Measurements from ENCODE around the gene FBXO42. TPM values are rescaled to one million over a fixed set of nuclear protein-coding genes. Genes with fewer than 3 reads are reported as not detected.

The FBXO42 gene
- total and polyA plus RNA-seq, 2 of the 8 experiments (the other 6 are each of a cell fraction or from before 2014, with no cell fraction given) = 15.1 to 17.0 TPM

DNA sequence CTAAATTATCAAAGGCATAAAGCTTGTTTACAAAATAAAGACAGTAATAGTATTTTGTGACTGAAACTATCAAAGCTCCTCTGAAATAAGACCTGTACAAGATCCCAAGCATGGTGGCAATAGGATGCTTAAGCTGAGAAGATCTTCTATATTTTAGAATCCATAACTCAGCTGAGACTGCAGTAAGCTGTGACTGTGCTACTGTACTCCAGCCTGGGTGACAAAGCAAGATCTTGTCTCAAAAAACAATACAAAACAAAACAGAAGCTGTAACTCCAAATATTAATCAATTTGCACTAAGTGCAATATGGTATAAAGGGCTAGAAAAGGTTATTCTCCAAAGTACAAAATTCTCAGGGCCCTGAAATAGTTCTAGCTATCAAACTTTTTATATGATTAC, 59.5 kb downstream of the FBXO42 start:
- H3K4ac ChIP-seq (replicated peaks; ENCODE audit: insufficient read length, low read depth, low read length) = no peak overlapping the region
- no peak for FAIRE-seq
- no peaks in the 10 kb centered on the region for H4K20me1 ChIP-seq (replicated peaks in 1 of 2; ENCODE audit: control insufficient read depth in 1 of 2, insufficient read depth in 2 of 2, low read length in 2 of 2)
- no peak for DNase-seq (ENCODE audit: low read depth in 1 of 2, low spot score in 2 of 2)
- H3K9me3 ChIP-seq (ENCODE audit: insufficient read depth in 2 of 2, low read depth in 1 of 2, low read length in 1 of 2) = no peaks in the 10 kb centered on the region; a peak in 1 of 4 replicates
- H4K91ac ChIP-seq (replicated peaks; ENCODE audit: insufficient read length, low read length) = no peak overlapping the region
- POLR2A ChIA-PET (ENCODE audit: partially characterized antibody) = interaction anchor here (0.6 kb wide), 2 partner anchors 19 to 70 kb away, joined by 4 read pairs; no protein-coding TSS in a partner anchor
- H4K8ac ChIP-seq (ENCODE audit: extremely low read depth, insufficient read depth, low read length) = no peak overlapping the region
- no peak overlapping the region for H3K4me3 ChIP-seq (ENCODE audit: extremely low read depth in 1 of 4, insufficient read depth in 2 of 4, low read depth in 3 of 4, low read length in 4 of 4)
- H3K4me2 ChIP-seq (ENCODE audit: insufficient read depth in 1 of 2, low read depth in 2 of 2, low read length in 2 of 2) = no peak overlapping the region
- H3K18ac ChIP-seq (ENCODE audit: extremely low read depth, low read length) = no peak overlapping the region
- no peak overlapping the region for H2BK12ac ChIP-seq (ENCODE audit: low read depth, low read length)
- no peaks in the 10 kb centered on the region for H3K23me2 ChIP-seq (ENCODE audit: low read depth, low read length)
- H3K9ac ChIP-seq (replicated peaks in 1 of 4; ENCODE audit: extremely low read depth in 1 of 4, low read depth in 3 of 4, low read length in 3 of 4) = no peak overlapping the region
- no peak overlapping the region for H2BK5ac ChIP-seq (ENCODE audit: low read depth, low read length)
- H4K5ac ChIP-seq (ENCODE audit: insufficient read length, low read depth, low read length) = no peak overlapping the region
- H3K27me3 ChIP-seq (replicated peaks in 1 of 4; ENCODE audit: control insufficient read depth in 3 of 4, extremely low read depth in 1 of 4, insufficient read depth in 3 of 4, low read length in 3 of 4) = no peaks in the 10 kb centered on the region
- H3K79me1 ChIP-seq (ENCODE audit: low read depth, low read length) = no peaks in the 10 kb centered on the region; the same call in 1 of the 2 replicates
- no peak overlapping the region for H3K56ac ChIP-seq (replicated peaks; ENCODE audit: insufficient read length, low read depth, low read length)
- no peak overlapping the region for H2AFZ ChIP-seq (ENCODE audit: low read length)
- H2BK120ac ChIP-seq (replicated peaks; ENCODE audit: low read depth, low read length) = no peak overlapping the region
- H2BK15ac ChIP-seq (ENCODE audit: low read length) = no peak overlapping the region
- H3K36me3 ChIP-seq (ENCODE audit: control insufficient read depth in 2 of 4, insufficient read depth in 4 of 4, low read length in 3 of 4) = peaks cover 0 to 14% (median 6%) of the 10 kb centered on the region in 4 experiments; a peak in 3 of 8 replicates
- no peak for TF ChIP-seq JUND (IDR thresholded peaks at IDR 0.05; ENCODE audit: low read length)
- no peak for TF ChIP-seq POLR2A (IDR thresholded peaks at IDR 0.05; ENCODE audit: control extremely low read depth in 1 of 2, low read depth in 2 of 2, low read length in 2 of 2)
- no peak for TF ChIP-seq CREB1 (IDR thresholded peaks at IDR 0.05)
- TF ChIP-seq BRCA1 (IDR thresholded peaks at IDR 0.05; ENCODE audit: low read depth, low read length) = no peak
- no peak for TF ChIP-seq TAF1 (IDR thresholded peaks at IDR 0.05; ENCODE audit: low read depth, low read length)
- no peak for TF ChIP-seq SP1 (IDR thresholded peaks at IDR 0.05; ENCODE audit: low read depth, low read length)
- TF ChIP-seq NRF1 (IDR thresholded peaks at IDR 0.05; ENCODE audit: low read depth, low read length) = no peak
- no peak for TF ChIP-seq SIN3A (conservative IDR thresholded peaks at IDR 0.05 in 1 of 2, IDR thresholded peaks at IDR 0.05 in 1 of 2; ENCODE audit: low read depth in 1 of 2, low read length in 2 of 2)
- TF ChIP-seq PHF8 (conservative IDR thresholded peaks at IDR 0.05; ENCODE audit: low read depth, low read length) = no peak
- no peak for TF ChIP-seq HDAC6 (IDR thresholded peaks at IDR 0.05; ENCODE audit: low read depth, low read length)
- TF ChIP-seq TEAD4 (IDR thresholded peaks at IDR 0.05; ENCODE audit: low read depth, low read length) = no peak
- TF ChIP-seq SRF (IDR thresholded peaks at IDR 0.05; ENCODE audit: low read depth, low read length) = no peak
- TF ChIP-seq HDAC2 (IDR thresholded peaks at IDR 0.05; ENCODE audit: borderline replicate concordance in 1 of 2, low read depth in 2 of 2, low read length in 2 of 2) = no peak
- no peak for TF ChIP-seq CTBP2 (IDR thresholded peaks at IDR 0.05; ENCODE audit: borderline replicate concordance, insufficient read depth, insufficient read length, low read length)
- no peak overlapping the region for H2BK20ac ChIP-seq (ENCODE audit: low read length)
- H3K27ac ChIP-seq (ENCODE audit: low read depth, low read length) = no peak overlapping the region
- no peak overlapping the region for H3K23ac ChIP-seq (ENCODE audit: insufficient read length)
- no peak overlapping the region for H3K14ac ChIP-seq (ENCODE audit: insufficient read length)
- no peak overlapping the region for H2AK5ac ChIP-seq (ENCODE audit: low read depth, low read length)
- CTCF ChIA-PET (ENCODE audit: partially characterized antibody) = interaction anchor here (0.6 to 2.5 kb wide), 7 partner anchors 11 to 274 kb away, joined by 3 to 8 read pairs (median 5); partner anchors contain the start of gene NECAP2
- H3K4me1 ChIP-seq (replicated peaks in 1 of 4; ENCODE audit: control insufficient read depth in 3 of 4, insufficient read depth in 4 of 4, low read length in 3 of 4) = peaks cover 0 to 3% (median 0%) of the 10 kb centered on the region in 4 experiments; a peak in 1 of 7 replicates
- no peaks in the 10 kb centered on the region for H3K79me2 ChIP-seq (ENCODE audit: control insufficient read depth in 1 of 2, insufficient read depth in 2 of 2, low read length in 2 of 2)
